Thoracic aorta (tissue), 2 donors: Measurements from ENCODE around the gene GPX6. TPM values are rescaled to one million over a fixed set of nuclear protein-coding genes. Genes with fewer than 3 reads are reported as not detected.
"Not testable (repeated sequence)": the region's sequence is repeated elsewhere in the genome, so short reads cannot be mapped to it uniquely, and the experiment has no call there.

Source experiments
- ATAC-seq: fragments of 150-250 bp; one replicate; pipeline ENCODE4 v1.8.0; 2017; ENCODE audit warnings: low read depth; ENCODE audit not compliant: insufficient number of reproducible peaks, low FRiP score
- DNase-seq: peaks from one replicate; pipeline ENCODE4 v3.0.0-alpha.2; 2020; ENCODE audit warnings: low spot score
- H3K27ac ChIP-seq, 2 donors: fragments of 200-600 bp; sonication (generic); 1 replicate in 1 of 2; 2 replicates in 1 of 2; pipeline ENCODE4 v1.5.1; 2016; ENCODE audit warnings: mild to moderate bottlenecking in 2 of 2, moderate library complexity in 2 of 2
- H3K27me3 ChIP-seq: fragments of 200-600 bp; sonication (generic); replicated peaks from 2 replicates; pipeline ENCODE4 v1.6.0; 2016; ENCODE audit warnings: mild to moderate bottlenecking; ENCODE audit not compliant: insufficient read depth
- H3K36me3 ChIP-seq: fragments of 200-600 bp; sonication (generic); one replicate; pipeline ENCODE4 v1.5.1; 2016
- H3K4me1 ChIP-seq, 2 donors: fragments of 200-600 bp; sonication (generic); 1 replicate in 1 of 2; 2 replicates in 1 of 2; pipeline versions ENCODE4 v1.5.1 to v1.6.0; 2016; ENCODE audit warnings: low read depth in 2 of 2, mild to moderate bottlenecking in 1 of 2; ENCODE audit not compliant: control insufficient read depth in 1 of 2
- H3K4me3 ChIP-seq: fragments of 200-600 bp; sonication (generic); 2 replicates; pipeline ENCODE4 v1.5.1; 2016; ENCODE audit warnings: mild to moderate bottlenecking
- H3K9me3 ChIP-seq: fragments of 200-600 bp; sonication (generic); 2 replicates; pipeline ENCODE4 v1.5.1; 2016
- total RNA-seq, 2 donors: library from RNA; depleted of rRNA; stranded (reverse); fragments of >200 nt; gene quantifications; one replicate each; pipeline versions ENCODE4 v1.1.0 to v1.2.3, GENCODE V29; 2016
- TF ChIP-seq, protein P1 (sequence below): fragments of 200-600 bp; sonication (generic); IDR thresholded peaks from one replicate; pipeline ENCODE4 v1.5.1; 2019; ENCODE audit warnings: antibody characterized with exemption

GPX6 gene
- total RNA-seq, 2 donors from 2014 or later = not detected

DNA sequence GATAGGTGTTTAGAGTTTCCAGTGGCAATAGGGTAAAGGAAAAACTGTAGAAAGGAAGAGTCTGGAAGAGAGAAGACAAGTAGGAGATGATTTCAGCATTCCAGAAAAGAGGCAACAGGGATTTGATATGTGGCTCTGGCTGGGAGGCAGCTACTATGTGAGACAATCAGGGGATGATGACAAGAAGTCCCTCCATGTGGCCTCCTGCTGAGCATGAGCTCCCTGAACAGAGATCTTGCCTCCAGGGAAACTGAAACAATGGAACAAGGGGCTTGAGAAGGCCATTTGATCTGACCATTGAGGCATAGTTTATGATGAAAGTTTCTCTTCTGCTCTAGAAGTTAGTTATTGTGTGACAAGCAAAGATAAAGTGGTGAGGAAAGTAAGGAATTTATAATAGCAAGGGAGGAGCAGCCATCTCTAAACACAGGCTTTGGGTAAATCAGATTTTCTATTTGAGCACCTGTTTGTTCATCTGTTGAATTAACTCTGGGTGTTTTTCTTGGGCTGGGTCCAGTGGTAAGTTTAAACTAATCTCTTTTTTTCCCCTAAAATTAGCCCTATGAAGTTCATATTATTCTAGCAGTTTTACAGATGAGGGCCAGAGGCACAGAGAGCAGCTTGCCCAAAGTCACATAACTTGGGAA lies 7.1 kb upstream of the GPX6 start:
- no peak overlapping the region for H3K27ac ChIP-seq
- DNase-seq (no peak), ATAC-seq (no peak)
- no peaks in the 10 kb centered on the region for H3K4me1 ChIP-seq
- no peaks in the 10 kb centered on the region for H3K36me3 ChIP-seq
- no peaks in the 10 kb centered on the region for H3K9me3 ChIP-seq
- H3K27me3 ChIP-seq = no peaks in the 10 kb centered on the region
- TF ChIP-seq, protein P1, sequence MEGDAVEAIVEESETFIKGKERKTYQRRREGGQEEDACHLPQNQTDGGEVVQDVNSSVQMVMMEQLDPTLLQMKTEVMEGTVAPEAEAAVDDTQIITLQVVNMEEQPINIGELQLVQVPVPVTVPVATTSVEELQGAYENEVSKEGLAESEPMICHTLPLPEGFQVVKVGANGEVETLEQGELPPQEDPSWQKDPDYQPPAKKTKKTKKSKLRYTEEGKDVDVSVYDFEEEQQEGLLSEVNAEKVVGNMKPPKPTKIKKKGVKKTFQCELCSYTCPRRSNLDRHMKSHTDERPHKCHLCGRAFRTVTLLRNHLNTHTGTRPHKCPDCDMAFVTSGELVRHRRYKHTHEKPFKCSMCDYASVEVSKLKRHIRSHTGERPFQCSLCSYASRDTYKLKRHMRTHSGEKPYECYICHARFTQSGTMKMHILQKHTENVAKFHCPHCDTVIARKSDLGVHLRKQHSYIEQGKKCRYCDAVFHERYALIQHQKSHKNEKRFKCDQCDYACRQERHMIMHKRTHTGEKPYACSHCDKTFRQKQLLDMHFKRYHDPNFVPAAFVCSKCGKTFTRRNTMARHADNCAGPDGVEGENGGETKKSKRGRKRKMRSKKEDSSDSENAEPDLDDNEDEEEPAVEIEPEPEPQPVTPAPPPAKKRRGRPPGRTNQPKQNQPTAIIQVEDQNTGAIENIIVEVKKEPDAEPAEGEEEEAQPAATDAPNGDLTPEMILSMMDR = no peak
- H3K4me3 ChIP-seq = no peak overlapping the region

- no peaks in the 10 kb centered on the region for H3K36me3 ChIP-seq
- no peak overlapping the region for H3K27ac ChIP-seq
- no peak overlapping the region for H3K4me3 ChIP-seq
- DNase-seq = no peak
- no peaks in the 10 kb centered on the region for H3K27me3 ChIP-seq
- TF ChIP-seq, protein P1 = no peak
- ATAC-seq = no peak
- no peaks in the 10 kb centered on the region for H3K9me3 ChIP-seq
- no peaks in the 10 kb centered on the region for H3K4me1 ChIP-seq
Measured at GRCh38 chr6:28517964-28518363, 2.4 kb upstream of the GPX6 start.

DNA sequence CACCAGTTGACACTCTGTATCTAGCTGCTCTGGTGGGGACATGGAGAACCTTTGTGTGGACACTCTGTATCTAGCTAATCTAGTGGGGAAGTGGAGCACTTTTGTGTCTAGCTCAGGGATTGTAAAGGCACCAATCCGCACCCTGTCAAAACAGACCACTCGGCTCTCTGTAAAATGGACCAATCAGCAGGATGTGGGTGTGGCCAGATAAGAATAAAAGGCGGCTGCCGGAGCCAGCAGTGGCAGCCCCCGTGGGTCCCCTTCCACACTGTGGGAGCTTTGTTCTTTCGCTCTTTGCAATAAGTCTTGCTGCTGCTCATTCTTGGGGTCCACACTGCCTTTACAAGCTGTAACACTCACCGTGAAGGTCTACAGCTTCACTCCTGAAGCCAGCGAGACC lies 3.2 kb downstream of the GPX6 start:
- not testable (repeated sequence) for ATAC-seq, DNase-seq, H3K27me3 ChIP-seq, H3K4me1 ChIP-seq, H3K9me3 ChIP-seq, H3K4me3 ChIP-seq, H3K36me3 ChIP-seq, H3K27ac ChIP-seq

- no peak for DNase-seq
- Histone ChIP-seq H3K9me3 (no peaks in the 10 kb centered on the region), H3K27me3 (no peaks in the 10 kb centered on the region), H3K27ac (no peak overlapping the region), H3K36me3 (no peaks in the 10 kb centered on the region), H3K4me1 (no peaks in the 10 kb centered on the region), H3K4me3 (no peak overlapping the region)
- no peak for ATAC-seq
- TF ChIP-seq, protein P1 = no peak
Measured at GRCh38 chr6:28511628-28512300, 3.8 kb downstream of the GPX6 start.

DNA sequence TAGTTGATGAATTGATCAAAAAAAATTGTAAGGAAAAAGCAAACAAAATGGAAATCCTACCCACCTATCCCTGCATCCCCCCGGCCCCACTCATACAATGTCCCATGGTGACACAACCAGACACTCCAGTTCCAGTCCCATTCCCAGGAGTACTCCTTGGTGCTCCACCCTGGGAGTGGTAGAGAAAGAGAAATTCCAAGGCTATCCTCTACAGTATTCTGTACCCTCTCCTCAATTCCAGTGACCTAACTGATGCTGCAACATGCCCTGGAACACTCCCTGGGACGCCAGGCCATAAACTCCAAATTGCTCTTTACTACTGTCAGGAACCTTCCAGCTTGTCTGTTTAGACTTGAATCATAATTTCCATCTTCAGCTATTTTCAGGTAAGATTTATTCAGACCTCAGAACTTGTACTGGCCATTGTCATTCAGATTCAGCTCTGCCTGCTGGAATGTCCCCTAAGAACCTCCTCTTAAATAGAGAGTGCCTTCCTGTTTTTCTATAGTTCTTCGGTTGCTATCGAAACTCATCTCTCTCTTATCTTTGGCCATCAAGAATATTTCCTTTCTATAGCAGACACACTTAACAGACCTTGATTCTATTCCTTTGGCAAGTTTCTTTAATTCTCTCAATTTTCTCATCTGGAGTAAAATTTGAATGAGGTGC lies 8.7 kb downstream of the GPX6 start:
- no peak overlapping the region for H3K27ac ChIP-seq
- no peaks in the 10 kb centered on the region for H3K9me3 ChIP-seq
- no peak overlapping the region for H3K4me3 ChIP-seq
- no peaks in the 10 kb centered on the region for H3K27me3 ChIP-seq
- TF ChIP-seq, protein P1 = no peak
- DNase-seq = no peak
- ATAC-seq = no peak
- H3K36me3 ChIP-seq = no peaks in the 10 kb centered on the region
- no peaks in the 10 kb centered on the region for H3K4me1 ChIP-seq
